HepG2 (cell line): ENCODE measurements around the gene ABHD17B. TPM values are rescaled to one million over a fixed set of nuclear protein-coding genes. Genes with fewer than 3 reads are reported as not detected.

ENCODE experiments used
- ATF7-NPFF ChIP-seq: sonication (generic); formaldehyde crosslinking; IDR thresholded peaks from 2 replicates; pipeline ENCODE4 v1.8.1; 2023; ENCODE audit warnings: mild to moderate bottlenecking, low read depth, missing genetic modification reagents, moderate library complexity
- ESRRA ChIP-seq: sonication (generic); formaldehyde crosslinking; IDR thresholded peaks from 2 replicates; pipeline ENCODE4 v1.5.1; 2020; ENCODE audit warnings: mild to moderate bottlenecking, low read depth, missing genetic modification reagents
- HNF4A ChIP-seq: sonication (generic); formaldehyde crosslinking; IDR thresholded peaks from 2 replicates; pipeline ENCODE4 v1.4.0; 2020; ENCODE audit warnings: missing genetic modification reagents
- HOXA3 ChIP-seq: sonication (generic); formaldehyde crosslinking; IDR thresholded peaks from 2 replicates; pipeline ENCODE4 v1.5.0; 2020; ENCODE audit warnings: missing genetic modification reagents
- MAZ ChIP-seq, 2 experiments: sonication (generic) in 1 of 2; formaldehyde crosslinking in 1 of 2; IDR thresholded peaks; 2 replicates each; pipeline versions ENCODE4 v1.5.0 to v1.6.1; 2012 to 2020; ENCODE audit warnings: low read depth in 2 of 2, mild to moderate bottlenecking in 2 of 2, borderline replicate concordance in 1 of 2, improper control_type of control experiment in 1 of 2, low read length in 1 of 2, missing genetic modification reagents in 1 of 2, moderate library complexity in 1 of 2
- NCOA2 ChIP-seq: sonication (generic); formaldehyde crosslinking; IDR thresholded peaks from 2 replicates; pipeline ENCODE4 v1.8.0; 2022; ENCODE audit warnings: inconsistent platforms
- NFYB ChIP-seq: sonication (generic); formaldehyde crosslinking; IDR thresholded peaks from 2 replicates; pipeline ENCODE4 v1.4.0; 2020; ENCODE audit warnings: missing genetic modification reagents
- RAD21 ChIP-seq: fragments of 450-650 bp; formaldehyde crosslinking; IDR thresholded peaks from 2 replicates; pipeline ENCODE4 v1.5.0; 2020; ENCODE audit warnings: mild to moderate bottlenecking
- RBFOX2 ChIP-seq: fragments of 200-400 bp; formaldehyde crosslinking; IDR thresholded peaks from 2 replicates; pipeline ENCODE4 v1.6.1; 2017; ENCODE audit warnings: low read depth, mild to moderate bottlenecking, low read length
- SYNCRIP ChIP-seq: fragments of 200-400 bp; formaldehyde crosslinking; IDR thresholded peaks from 2 replicates; pipeline ENCODE4 v1.6.1; 2018; ENCODE audit warnings: mild to moderate bottlenecking, low read depth, low read length; ENCODE audit not compliant: insufficient read depth
- TAF15 ChIP-seq: fragments of 200-400 bp; formaldehyde crosslinking; IDR thresholded peaks from one replicate; pipeline ENCODE4 v1.6.1; 2018; ENCODE audit warnings: mild to moderate bottlenecking, low read depth, low read length; ENCODE audit not compliant: poor library complexity, severe bottlenecking
- ZBTB42 ChIP-seq: sonication (generic); formaldehyde crosslinking; IDR thresholded peaks from 2 replicates; pipeline ENCODE4 v1.5.0; 2020; ENCODE audit warnings: mild to moderate bottlenecking, missing genetic modification reagents
- ZFY ChIP-seq: sonication (generic); formaldehyde crosslinking; IDR thresholded peaks from 2 replicates; pipeline ENCODE4 v1.4.0; 2020; ENCODE audit warnings: missing genetic modification reagents
- ZIK1 ChIP-seq: sonication (generic); formaldehyde crosslinking; IDR thresholded peaks from 2 replicates; pipeline ENCODE4 v1.5.0; 2020; ENCODE audit warnings: mild to moderate bottlenecking, low read depth, missing genetic modification reagents, borderline replicate concordance
- ZNF12 ChIP-seq: sonication (generic); formaldehyde crosslinking; IDR thresholded peaks from 2 replicates; pipeline ENCODE4 v1.5.0; 2020; ENCODE audit warnings: missing genetic modification reagents
- ZNF318 ChIP-seq: sonication (generic); formaldehyde crosslinking; IDR thresholded peaks from 2 replicates; pipeline ENCODE4 v1.4.0; 2020; ENCODE audit warnings: mild to moderate bottlenecking, missing genetic modification reagents
- ZNF567 ChIP-seq: sonication (generic); formaldehyde crosslinking; IDR thresholded peaks from 2 replicates; pipeline ENCODE4 v1.8.1; 2023; ENCODE audit warnings: mild to moderate bottlenecking, missing genetic modification reagents, borderline replicate concordance
- polyA plus RNA-seq, 8 experiments: library from polyadenylated mRNA; depleted of rRNA in 3 of 8; stranded (reverse) in 7 of 8; unstranded in 1 of 8; fragments of >200 nt; fragmentation: Illumina TruSeq in 4 of 8; extraction: Trizol in 4 of 8; gene quantifications; 2 replicates each; pipeline versions ENCODE4 v1.2.1 to v1.2.3, GENCODE V29; 2011 to 2016; ENCODE audit warnings: low read depth in 4 of 8, missing spikeins in 1 of 8, mixed read lengths in 1 of 8; ENCODE audit not compliant: insufficient read depth in 1 of 8
- total RNA-seq, 5 experiments: library from RNA; depleted of rRNA; stranded (reverse); fragments of >200 nt; fragmentation: Illumina TruSeq; extraction: Trizol; gene quantifications; 2 replicates each; pipeline ENCODE4 v1.2.3, GENCODE V29; 2016; ENCODE audit warnings: low read depth in 1 of 5
- TF ChIP-seq, protein P1 (sequence below): sonication (generic); formaldehyde crosslinking; conservative IDR thresholded peaks from 2 replicates; pipeline ENCODE4 v1.4.0; 2020; ENCODE audit warnings: mild to moderate bottlenecking, missing genetic modification reagents, moderate library complexity

The ABHD17B gene
- total and polyA plus RNA-seq, 2 of the 13 experiments (the other 11 are each of a cell fraction or from before 2014, with no cell fraction given) = 11.3 to 22.0 TPM

DNA sequence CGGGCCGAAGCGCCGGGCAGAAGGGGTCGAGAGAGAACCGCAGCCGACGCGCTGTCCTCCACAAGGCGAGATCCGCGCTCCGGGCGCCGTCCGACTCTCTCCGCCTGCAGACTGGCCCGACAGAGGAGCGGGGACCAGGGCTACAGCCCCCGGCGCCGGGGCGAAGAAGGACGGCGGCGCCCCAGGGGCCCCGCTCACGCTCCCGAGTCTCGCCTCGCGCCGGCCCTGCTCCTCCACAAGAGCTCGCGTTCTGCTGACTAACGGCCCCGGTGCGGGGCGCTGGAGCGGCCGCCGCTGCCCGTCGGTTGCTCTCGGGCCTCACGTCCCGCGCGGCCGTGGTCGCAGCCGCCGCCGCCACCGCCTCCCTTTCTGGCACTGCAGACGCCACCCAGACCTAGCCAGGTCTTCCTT lies 338 bp downstream of the ABHD17B start (continued):
- TF ChIP-seq SYNCRIP (no peak), ZIK1 (CRISPR knock-in tag) (no peak; the same call in 1 of the 2 replicates), ZNF567 (no peak), HNF4A (CRISPR knock-in tag) (no peak), ZBTB42 (CRISPR knock-in tag) (no peak; the same call in 1 of the 2 replicates), RAD21 (CRISPR knock-in tag) (peak; percentile 35; the same call in 1 of the 2 replicates), ZNF318 (CRISPR knock-in tag) (peak; percentile 41; the same call in 1 of the 2 replicates), HOXA3 (CRISPR knock-in tag) (peak; percentile 26; the same call in 1 of the 2 replicates), ESRRA (CRISPR knock-in tag) (0 out of 2 replicates have a peak, but pooled peaks have one; percentile 34), ATF7-NPFF (CRISPR knock-in tag) (0 out of 2 replicates have a peak, but pooled peaks have one; percentile 8), ZNF12 (CRISPR knock-in tag) (no peak), RBFOX2 (peak; percentile 86), NCOA2 (no peak), MAZ (IDR thresholded peaks at IDR 0.05; ENCODE audit: borderline replicate concordance, low read depth, low read length) (no peak), MAZ (CRISPR knock-in tag; IDR thresholded peaks at IDR 0.05; ENCODE audit: low read depth) (no peak), NFYB (CRISPR knock-in tag) (no peak), ZFY (peak; percentile 68; the same call in 1 of the 2 replicates), TAF15 (no peak)
- TF ChIP-seq, protein P1, sequence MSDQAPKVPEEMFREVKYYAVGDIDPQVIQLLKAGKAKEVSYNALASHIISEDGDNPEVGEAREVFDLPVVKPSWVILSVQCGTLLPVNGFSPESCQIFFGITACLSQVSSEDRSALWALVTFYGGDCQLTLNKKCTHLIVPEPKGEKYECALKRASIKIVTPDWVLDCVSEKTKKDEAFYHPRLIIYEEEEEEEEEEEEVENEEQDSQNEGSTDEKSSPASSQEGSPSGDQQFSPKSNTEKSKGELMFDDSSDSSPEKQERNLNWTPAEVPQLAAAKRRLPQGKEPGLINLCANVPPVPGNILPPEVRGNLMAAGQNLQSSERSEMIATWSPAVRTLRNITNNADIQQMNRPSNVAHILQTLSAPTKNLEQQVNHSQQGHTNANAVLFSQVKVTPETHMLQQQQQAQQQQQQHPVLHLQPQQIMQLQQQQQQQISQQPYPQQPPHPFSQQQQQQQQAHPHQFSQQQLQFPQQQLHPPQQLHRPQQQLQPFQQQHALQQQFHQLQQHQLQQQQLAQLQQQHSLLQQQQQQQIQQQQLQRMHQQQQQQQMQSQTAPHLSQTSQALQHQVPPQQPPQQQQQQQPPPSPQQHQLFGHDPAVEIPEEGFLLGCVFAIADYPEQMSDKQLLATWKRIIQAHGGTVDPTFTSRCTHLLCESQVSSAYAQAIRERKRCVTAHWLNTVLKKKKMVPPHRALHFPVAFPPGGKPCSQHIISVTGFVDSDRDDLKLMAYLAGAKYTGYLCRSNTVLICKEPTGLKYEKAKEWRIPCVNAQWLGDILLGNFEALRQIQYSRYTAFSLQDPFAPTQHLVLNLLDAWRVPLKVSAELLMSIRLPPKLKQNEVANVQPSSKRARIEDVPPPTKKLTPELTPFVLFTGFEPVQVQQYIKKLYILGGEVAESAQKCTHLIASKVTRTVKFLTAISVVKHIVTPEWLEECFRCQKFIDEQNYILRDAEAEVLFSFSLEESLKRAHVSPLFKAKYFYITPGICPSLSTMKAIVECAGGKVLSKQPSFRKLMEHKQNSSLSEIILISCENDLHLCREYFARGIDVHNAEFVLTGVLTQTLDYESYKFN (CRISPR knock-in tag) = peak; percentile 35; the same call in 1 of the 2 replicates
